ENCODE data around the gene KLF1. TPM values are rescaled to one million over a fixed set of nuclear protein-coding genes. Genes with fewer than 3 reads are reported as not detected.
A peak's percentile ranks its signal among the peaks of the same experiment; 100 is the strongest.

KLF1 gene
- polyA plus RNA-seq, 1 of the 3 experiments (the other 2 are of a cell fraction) = not detected

DNA sequence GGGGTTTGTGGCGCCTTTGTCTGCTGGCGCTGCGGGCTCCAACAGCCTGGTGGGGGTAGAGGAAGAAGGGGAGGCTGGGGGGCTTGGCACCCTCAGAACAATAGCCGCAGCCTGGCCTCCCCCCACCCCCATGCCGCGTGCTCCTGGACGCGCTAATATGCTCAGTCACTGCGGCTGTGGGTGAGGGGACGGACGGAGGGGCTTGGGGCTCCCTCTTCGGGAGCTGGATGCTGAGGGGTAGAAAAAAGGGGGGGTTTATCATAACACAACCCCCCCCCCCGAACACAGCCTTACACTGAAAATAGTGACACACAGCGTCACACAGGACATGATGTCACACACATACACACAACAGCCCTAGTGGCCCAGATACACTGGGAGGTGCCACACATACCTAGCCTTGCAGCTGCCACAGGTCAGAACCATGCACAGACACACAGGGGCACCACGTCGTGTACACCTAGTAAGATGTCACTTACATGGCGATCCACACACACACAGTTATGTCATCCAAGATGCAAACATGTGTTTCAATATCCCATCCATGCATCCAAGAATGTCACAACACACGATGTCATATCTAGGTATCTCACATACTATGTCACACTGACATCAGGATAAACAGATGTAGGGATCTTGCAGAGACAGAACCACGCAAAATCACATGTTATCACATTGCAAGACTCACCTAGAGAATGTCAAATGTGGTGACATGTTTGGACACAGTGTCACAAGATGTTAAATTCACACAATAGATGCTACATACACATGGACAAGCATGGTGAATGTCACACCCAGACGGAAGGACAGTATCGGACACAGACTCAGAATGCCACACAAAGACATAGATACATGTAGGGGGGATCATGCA is 47.9 kb downstream of the KLF1 start:
- no peaks in the 10 kb centered on the region for H3K9me3 ChIP-seq
- no peaks in the 10 kb centered on the region for H3K79me2 ChIP-seq (ENCODE audit: insufficient read depth)
- peak overlapping the region in 1 of 2 experiments; percentile 76; a peak in 2 of 4 replicates for H3K27ac ChIP-seq (ENCODE audit: low read depth in 2 of 2, low read length in 1 of 2)
- H3K4me1 ChIP-seq (ENCODE audit: control insufficient read depth in 1 of 2, insufficient read depth in 2 of 2, low read depth in 1 of 2, low read length in 1 of 2) = peaks cover 0 to 45% of the 10 kb centered on the region in 2 experiments; a peak in 1 of 4 replicates
- ChIA-PET CTCF (interaction anchor here (0.6 to 3.1 kb wide), 15 partner anchors 8 to 1690 kb away, joined by 3 to 19 read pairs (median 4); partner anchors contain the start of gene THSD8), POLR2A (interaction anchor here (1.3 kb wide), 1 partner anchor 52 kb away, joined by 4 read pairs; the partner anchor contains the start of gene GCDH)
- peaks cover 30% of the 10 kb centered on the region for H3F3A ChIP-seq (replicated peaks; ENCODE audit: insufficient read depth)
- H4K20me1 ChIP-seq (ENCODE audit: insufficient read depth) = no peaks in the 10 kb centered on the region
- H3K27me3 ChIP-seq (ENCODE audit: insufficient read depth) = no peaks in the 10 kb centered on the region
- H3K9me2 ChIP-seq = no peaks in the 10 kb centered on the region
- H2AFZ ChIP-seq (ENCODE audit: low read depth) = no peak overlapping the region
- WGBS (ENCODE audit: low lambda C conversion rate) = 30% methylated on average over 21 of the region's 21 CpGs
- peak overlapping the region; percentile 43; the same call in 1 of the 2 replicates for H3K9ac ChIP-seq
- TF ChIP-seq FOXM1 (IDR thresholded peaks at IDR 0.05; ENCODE audit: low read depth) (no peak), POLR2AphosphoS5 (IDR thresholded peaks at IDR 0.05; ENCODE audit: low read depth, low read length) (no peak), FOXJ3 (CRISPR knock-in tag; IDR thresholded peaks at IDR 0.05) (no peak), GATA2 (CRISPR knock-in tag; IDR thresholded peaks at IDR 0.05) (no peak), ELF1 (IDR thresholded peaks at IDR 0.05) (no peak), RCOR1 (IDR thresholded peaks at IDR 0.05; ENCODE audit: low read length) (no peak), EZH2phosphoT487 (IDR thresholded peaks at IDR 0.05; ENCODE audit: borderline replicate concordance, low read depth) (no peak), RAD21 (IDR thresholded peaks at IDR 0.05; ENCODE audit: low read length) (no peak), MXI1 (IDR thresholded peaks at IDR 0.05; ENCODE audit: low read depth, low read length) (peak; percentile 73; the same call in 1 of the 2 replicates), RXRA (IDR thresholded peaks at IDR 0.05; ENCODE audit: borderline replicate concordance, low read depth) (no peak), SIN3A (IDR thresholded peaks at IDR 0.05; ENCODE audit: borderline replicate concordance, low read depth, low read length) (no peak), SMC3 (IDR thresholded peaks at IDR 0.05; ENCODE audit: low read depth, low read length) (no peak), EP300 (IDR thresholded peaks at IDR 0.05; ENCODE audit: borderline replicate concordance in 1 of 2, low read depth in 1 of 2, low read length in 1 of 2) (no peak)
- TF ChIP-seq, protein P1, sequence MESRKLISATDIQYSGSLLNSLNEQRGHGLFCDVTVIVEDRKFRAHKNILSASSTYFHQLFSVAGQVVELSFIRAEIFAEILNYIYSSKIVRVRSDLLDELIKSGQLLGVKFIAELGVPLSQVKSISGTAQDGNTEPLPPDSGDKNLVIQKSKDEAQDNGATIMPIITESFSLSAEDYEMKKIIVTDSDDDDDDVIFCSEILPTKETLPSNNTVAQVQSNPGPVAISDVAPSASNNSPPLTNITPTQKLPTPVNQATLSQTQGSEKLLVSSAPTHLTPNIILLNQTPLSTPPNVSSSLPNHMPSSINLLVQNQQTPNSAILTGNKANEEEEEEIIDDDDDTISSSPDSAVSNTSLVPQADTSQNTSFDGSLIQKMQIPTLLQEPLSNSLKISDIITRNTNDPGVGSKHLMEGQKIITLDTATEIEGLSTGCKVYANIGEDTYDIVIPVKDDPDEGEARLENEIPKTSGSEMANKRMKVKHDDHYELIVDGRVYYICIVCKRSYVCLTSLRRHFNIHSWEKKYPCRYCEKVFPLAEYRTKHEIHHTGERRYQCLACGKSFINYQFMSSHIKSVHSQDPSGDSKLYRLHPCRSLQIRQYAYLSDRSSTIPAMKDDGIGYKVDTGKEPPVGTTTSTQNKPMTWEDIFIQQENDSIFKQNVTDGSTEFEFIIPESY (IDR thresholded peaks at IDR 0.05; ENCODE audit: borderline replicate concordance, low read depth) = no peak
- TF ChIP-seq, protein P2, sequence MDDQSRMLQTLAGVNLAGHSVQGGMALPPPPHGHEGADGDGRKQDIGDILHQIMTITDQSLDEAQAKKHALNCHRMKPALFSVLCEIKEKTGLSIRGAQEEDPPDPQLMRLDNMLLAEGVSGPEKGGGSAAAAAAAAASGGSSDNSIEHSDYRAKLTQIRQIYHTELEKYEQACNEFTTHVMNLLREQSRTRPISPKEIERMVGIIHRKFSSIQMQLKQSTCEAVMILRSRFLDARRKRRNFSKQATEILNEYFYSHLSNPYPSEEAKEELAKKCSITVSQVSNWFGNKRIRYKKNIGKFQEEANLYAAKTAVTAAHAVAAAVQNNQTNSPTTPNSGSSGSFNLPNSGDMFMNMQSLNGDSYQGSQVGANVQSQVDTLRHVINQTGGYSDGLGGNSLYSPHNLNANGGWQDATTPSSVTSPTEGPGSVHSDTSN (IDR thresholded peaks at IDR 0.05) = no peak
- TF ChIP-seq, protein P3, sequence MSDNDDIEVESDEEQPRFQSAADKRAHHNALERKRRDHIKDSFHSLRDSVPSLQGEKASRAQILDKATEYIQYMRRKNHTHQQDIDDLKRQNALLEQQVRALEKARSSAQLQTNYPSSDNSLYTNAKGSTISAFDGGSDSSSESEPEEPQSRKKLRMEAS (IDR thresholded peaks at IDR 0.05; ENCODE audit: low read depth) = 0 out of 2 replicates have a peak, but pooled peaks have one; percentile 37
- DNase-seq = peak; percentile 55
- H3K4me2 ChIP-seq = peak overlapping the region; percentile 87
- H3K36me3 ChIP-seq (replicated peaks in 1 of 2; ENCODE audit: control insufficient read depth in 1 of 2, insufficient read depth in 2 of 2, low read length in 1 of 2) = no peaks in the 10 kb centered on the region
- H3K4me3 ChIP-seq (ENCODE audit: low read depth in 2 of 2, low read length in 1 of 2) = peak overlapping the region; percentile 73 to 81

Data from SK-N-SH (cell line).